Forelimb muscle (tissue), 1 donor: ENCODE results near the gene CAMK2B. TPM values are rescaled to one million over a fixed set of nuclear protein-coding genes. Genes with fewer than 3 reads are reported as not detected.

Experiments
- DNase-seq: peaks from one replicate; pipeline ENCODE4 v3.0.0-alpha.2; 2013; ENCODE audit warnings: low read depth
- polyA plus RNA-seq: library from polyadenylated mRNA; unstranded; fragments of 120-200 nt; gene quantifications from one replicate; pipeline ENCODE4 v1.2.1, GENCODE V29; 2013; ENCODE audit not compliant: insufficient read length

CAMK2B gene
- polyA plus RNA-seq, 1 donor, result 22.9 TPM

DNA sequence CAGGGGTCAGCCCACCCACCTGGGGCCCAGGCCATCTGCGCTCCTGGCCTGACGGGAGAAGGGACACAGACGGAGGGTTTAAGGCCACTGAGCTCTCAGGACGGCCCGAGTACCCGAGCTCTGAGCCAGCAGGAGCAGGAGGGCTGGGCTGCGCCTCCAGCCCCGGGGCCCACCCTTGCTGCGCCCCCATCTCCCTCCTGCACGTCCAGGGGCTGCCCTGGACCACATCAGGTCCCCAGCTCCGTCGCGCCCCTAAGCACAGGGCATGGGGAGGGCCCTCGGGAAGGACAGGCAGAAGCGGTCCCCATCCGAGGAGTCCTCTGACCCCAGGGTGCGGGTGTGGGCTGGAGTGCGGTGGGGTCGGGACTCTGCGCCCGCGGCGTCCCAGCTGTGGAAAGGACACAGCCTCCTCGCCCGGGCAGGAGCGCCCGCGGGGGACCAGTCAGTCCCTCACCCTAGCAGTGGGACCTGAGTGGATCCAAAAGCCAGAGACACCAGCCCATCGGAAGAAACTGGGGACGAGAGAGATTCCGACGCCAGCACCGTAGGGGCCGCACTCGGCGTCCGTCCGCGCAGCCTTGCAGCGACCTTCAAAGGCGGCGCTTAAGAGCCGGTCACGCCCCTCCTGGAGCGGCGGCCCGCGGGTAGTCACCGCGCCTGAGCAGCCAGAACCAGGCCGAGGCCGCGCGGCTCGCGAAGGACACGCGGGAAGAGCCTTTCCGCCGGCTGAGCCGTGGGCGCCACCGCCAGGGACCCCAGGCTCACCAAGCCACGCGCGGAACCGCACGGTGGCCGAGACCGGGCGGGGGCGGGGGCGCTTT lies 15.9 kb downstream of the CAMK2B start:
- DNase-seq, result no peak

DNA sequence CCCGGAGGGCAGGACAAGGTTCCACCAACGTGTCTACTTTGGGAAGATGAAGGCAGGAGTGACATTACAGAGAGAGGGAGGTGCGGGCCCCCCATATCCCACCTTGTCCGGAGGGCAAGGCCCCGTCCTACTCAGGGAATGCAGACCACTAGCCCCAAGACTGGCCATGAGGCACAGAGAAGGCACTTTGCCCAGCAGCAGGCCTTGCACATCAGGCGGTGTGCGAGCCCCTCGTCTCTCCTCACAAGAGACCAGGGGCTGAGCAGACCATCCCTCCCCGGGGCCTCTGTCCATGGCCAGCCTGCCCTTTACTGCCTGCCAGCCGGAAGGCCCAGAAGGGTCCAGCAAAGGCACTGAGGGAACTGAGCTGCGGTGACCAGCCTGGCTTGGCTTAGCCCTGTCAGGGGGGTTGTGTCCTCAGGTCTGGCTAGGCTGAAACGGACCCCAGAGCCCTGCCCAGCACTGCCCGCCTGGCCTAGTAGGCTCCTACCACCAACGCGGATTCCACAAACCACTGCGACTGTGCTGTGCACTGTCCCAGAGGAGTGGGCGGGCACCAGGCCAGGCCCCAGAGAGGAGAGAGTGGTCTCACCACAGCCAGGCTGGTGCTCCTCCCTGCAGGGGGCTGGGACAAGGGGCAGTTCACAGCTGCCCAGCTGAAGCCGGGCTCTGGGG lies 16.7 kb downstream of the CAMK2B start:
- DNase-seq, result no peak

DNA sequence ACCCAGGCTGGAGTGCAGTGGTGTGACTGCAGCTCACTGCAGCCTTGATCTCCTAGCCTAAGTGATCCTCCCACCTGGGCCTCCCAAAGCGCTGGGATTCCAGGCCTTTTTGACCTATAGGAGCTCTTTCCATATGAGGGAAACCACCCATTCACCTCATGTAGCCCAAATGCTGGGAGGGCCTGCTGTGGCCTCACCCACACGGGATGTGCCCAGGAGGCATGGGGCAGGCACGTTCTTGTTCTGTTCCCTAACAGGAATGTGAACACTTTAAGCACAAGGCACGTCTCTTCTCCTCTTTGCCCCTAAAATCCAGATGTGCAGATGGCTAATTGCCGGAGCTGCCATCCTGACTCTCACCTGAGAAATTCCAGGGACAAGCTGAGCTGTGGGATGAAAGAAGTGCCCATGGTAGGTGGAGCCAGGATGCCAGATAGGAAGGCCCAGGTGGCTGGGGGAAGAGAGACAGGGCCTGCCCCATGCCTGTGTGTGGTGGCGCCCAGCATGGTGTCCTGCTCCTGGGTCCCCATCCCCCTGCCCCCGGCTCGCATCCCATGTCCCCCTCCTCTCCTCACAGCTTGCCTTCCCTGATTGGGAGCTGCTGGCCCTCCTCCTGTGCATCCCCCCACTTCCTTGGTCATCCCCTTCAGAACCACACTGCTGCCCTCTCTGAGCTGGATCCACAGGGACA lies 17.3 kb downstream of the CAMK2B start:
- no peak for DNase-seq

DNA sequence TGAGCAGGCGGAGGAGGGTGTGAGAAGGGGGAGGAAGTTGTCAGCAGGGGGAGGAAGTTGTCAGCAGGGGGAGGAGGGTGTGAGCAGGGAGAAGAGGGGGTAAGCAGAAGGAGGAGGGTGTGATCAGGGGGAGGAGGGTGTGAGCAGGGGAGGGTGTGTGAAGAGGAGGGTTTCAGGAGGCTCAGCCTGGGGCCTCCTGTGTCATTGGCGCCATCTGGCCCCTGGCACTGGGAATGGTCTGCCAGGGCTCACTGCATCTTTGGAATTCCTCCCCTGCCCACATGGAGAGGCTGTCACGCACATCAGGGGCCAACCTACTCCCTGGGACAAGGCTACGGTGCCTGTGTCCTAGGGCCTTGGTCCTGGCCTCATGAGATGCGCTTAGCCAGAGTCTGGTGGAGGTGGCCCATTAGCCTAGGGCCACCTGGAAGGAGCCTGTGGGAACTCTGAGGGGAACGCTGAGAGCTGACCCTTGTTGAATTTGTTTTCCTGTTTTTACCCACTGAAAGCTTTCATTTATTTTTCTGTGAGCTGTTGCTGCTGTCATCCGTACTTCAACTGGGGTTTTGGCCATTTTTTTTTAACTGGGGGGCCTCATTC lies 18.0 kb downstream of the CAMK2B start:
- no peak for DNase-seq

DNA sequence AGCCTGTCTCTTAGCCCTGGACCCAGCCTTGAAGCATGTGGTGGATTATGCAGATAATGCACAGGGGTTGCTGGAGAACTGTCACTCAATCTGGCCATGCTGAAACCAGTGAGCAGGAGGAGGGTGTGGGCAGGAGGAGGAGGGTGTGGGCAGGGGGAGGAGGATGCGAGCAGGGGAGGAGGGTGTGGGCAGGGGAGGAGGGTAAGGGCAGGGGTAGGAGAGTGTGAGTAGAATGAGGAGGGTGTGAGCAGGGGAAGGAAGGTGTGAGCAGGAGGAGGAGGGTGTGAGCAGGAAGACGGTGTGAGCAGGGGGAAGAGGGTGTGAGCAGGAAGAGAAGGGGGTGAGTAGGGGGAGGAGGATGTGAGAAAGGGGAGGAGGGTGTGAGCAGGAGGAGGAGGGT lies 18.8 kb downstream of the CAMK2B start:
- DNase-seq, result no peak

DNA sequence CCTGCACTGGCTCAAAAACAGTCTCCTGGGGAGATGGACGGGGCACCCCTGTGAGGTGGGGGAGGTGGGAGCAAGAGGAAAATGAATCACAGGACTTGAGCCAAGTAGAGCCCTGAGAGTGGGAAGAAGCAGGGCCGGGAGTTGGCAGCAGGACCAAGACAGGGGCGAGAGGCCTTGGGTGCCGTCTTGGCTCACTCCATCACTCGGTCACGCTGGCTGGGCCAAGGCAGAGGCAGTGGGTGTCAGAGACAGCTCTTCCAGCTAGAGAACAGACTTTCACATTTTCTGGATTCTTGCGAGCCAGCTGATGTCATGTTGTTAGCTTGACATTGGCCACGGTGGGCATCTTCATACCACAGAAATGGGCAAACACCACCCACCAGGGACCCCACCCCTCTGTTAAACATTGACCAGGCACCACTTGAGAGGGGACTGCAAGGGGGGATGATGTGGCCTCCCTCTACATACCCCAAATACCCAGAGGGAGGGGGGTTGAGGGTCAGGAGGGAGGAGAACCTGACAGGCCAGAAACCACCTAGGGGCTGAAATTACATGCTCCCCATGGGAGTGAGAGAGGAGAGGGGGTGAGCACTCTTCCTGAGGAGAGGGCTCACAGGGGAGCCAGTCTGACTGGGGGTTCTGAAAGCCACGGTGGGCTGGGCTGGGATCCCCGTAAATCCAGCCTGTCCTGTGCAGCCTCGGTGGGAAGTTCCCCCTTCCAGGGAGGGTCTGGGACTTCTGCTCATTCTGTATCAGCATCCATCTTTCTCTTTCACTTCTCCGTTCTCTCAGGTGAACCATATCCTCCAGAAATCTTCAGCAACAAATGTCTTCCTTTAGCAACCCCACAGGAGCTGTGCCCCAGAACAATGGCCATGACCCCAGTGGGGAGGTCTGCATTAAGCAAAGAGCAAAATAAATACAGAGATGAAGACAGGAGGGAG lies 19.6 kb downstream of the CAMK2B start:
- DNase-seq, result no peak

DNA sequence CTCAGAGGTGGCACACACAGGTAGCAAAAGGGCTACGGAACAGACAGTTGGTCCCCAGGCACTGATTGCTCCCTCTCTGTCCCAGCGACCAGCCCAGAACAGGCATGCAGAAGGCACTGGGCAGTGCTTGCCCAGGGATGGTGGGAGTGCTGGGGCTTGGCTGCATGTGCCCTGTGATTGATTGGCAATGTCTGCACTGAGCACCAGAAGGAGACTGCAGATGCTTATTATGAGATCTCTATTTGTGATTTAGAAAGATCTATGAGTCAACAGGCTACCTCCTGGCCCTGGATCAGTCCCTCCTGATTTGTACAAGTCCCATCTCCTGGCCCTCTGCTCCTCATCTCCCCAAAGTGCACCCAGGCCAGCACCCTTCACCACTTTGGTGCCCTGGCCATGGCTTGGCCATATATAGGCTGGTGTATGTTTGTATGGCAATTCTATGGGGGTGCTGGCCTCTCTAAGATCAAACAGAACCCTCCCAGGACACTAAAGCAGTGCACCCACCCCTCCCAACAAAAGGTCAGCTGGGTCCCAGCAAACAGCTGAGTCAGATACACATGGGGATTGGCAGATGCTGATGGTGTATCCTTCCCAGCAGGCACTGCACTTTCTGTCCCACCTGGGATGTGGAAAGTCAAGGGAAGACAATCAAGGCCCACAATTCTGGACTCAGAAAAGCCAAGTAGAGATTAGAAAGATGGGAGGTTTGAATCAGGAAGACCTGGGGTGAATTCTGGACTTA lies 30.9 kb downstream of the CAMK2B start:
- no peak for DNase-seq

DNA sequence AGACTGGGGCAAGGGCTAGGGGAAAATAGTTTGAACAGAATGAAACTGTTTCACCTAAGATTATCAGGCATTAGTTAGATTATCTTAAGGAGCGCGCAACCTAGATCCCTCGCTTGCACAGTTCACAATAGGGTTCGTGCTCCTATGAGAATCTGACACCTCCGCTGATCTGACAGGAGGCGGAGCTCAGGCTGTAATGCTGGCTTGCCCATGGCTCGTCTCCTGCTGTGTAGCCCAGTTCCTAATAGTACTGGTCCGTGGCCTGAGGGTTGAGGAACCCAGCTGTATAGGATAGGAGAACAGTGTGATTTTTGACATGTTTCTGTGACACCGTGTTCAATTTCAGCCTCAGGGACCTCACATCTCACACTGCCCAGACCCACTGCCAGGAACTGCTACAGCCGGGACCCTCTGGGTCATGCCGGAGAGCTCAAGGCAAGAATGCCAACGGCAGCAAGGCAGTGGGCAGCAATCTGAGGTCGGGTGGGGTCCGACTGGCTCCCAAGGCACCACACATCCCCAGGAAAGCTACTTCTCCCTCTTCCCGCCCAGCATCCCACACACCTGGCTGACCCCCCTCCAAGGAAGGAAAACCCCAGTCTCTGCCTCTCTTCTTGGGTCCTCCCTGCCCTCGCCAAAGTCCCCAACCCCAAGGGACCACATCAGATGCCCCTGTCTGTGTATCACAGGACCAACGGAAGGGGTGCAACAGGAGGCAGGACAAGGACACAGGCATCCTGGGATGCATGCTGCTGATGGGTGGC lies 31.7 kb downstream of the CAMK2B start:
- no peak for DNase-seq

DNA sequence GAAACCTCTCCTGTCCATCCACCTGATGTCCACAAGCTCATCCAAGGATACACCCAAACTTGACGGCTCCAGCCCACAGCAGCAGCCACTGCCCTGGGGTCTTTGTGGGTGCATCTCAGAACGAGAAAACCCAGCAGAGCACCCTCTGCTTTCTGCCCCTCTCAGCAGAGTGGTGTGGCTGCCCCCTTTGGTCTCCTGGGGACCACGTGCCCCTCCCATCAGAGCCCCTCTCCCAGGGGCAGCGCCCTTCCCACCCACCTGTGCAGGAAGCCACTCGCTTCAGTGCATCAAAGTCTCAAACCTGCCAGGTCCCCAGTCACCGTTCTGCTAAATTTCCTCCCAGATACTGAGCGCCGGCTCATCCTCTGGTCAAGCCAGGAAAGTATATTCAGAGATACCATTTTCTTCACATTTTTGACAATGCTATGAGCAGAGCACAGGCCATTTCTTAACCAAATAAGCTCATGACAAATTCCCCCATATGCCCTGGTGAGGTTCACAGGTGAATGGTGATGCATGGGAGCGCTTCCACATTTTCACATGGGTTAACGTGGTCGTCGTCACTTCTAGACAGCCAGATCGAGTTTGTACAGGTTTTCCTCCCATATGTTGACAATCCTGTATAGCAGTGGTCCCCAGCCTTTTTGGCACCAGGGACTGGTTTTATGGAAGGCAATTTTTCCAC lies 32.4 kb downstream of the CAMK2B start:
- DNase-seq, result no peak

DNA sequence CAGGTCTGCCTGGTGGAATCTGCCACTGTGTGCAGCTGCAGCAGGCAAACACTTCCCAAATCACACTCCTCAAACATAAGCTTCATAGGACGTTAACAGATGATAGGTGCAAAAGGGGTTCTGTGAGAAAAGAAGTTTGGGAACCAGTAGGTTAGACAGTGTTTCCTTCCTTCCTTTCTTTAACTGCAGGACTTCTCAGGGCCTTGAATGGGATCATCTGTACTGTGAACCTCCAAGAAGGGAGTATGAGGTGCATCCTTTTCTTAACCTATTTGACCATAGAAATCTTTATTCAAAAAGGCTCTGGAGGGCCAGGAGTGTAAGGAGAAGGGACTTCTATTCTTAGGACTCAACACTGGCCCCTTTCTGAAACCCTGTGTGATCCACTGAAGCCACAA lies 33.0 kb downstream of the CAMK2B start:
- DNase-seq, result no peak

DNA sequence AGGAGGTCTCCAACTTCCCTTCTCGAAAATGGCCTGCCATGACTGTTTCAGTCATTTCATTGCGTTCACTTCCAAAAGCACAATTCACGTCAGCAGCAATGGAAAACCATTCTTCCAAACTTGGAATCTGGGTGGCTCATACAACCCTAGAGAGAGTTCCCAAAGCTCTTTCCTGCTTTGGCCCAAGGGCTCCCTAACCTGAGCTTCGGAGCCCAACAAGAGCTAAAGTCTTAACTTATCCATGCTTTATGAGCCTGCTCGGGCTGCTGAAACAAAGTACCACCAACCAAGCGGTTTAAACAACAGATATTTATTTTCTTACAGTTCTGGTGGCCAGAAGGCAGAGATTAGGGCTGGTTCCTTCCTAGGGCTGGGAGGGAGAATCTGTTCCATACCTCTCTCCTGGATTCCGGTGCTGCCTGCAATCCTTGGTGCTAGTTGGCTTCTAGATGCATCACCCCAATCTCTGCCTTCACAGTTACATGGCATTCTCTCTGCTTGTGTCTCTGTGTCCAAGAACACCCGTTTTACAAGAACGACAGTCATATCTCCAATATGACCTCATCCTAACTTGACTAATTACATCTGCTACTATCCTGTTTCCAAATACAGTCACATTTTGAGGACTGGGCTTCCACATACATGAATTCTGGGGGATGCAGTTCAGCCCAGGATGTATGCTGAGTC lies 33.5 kb downstream of the CAMK2B start:
- DNase-seq, result no peak

DNA sequence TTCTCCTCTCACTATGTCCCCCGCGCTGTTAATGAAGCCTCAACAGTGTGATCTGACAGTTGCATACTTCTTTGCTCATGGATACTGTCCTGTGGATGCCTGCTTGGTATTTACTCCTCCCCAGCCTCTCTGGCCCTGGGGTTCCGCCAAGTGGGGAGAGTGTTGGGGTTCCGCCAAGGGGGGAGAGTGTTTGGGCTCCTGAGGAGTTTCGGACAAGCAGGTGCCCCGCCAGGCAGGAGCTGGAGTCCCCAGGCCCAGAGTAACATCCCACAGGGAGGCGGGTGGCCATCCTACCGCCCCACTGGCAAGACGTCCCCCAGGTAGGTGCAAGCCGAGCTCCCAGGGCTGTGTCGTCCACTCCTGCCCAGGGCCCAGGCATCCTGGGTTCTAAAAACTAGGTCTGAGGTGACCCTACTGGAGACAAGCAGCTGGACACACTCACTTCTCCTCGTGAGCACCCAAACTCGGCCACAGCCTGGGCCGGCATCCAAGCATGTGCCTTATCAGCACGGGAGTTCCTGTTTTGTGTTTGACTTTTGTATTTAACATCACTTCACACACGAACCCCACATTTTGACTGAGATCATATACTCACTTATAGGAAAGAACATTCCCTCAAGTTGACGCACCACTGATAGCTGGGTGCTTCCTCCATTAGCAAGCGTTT lies 34.2 kb downstream of the CAMK2B start:
- no peak for DNase-seq

DNA sequence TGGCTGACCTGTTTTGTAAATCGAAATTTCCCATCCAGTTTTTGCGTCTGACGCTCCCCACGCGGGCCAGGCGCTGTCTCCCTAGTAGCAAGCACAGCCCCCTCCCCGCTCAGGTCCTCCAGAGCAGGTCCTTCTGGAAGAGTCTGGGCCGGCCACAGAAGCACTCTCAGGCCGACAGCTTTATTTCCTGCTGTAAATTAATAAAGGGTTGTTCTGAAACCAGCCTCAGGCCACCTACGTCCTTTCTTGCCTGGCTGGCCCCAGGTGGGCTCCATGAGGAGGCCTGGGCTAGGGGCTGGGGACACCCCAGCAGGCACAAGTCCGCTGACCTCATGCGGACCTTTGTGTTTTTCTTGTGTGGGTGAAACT lies 35.2 kb downstream of the CAMK2B start:
- no peak for DNase-seq

DNA sequence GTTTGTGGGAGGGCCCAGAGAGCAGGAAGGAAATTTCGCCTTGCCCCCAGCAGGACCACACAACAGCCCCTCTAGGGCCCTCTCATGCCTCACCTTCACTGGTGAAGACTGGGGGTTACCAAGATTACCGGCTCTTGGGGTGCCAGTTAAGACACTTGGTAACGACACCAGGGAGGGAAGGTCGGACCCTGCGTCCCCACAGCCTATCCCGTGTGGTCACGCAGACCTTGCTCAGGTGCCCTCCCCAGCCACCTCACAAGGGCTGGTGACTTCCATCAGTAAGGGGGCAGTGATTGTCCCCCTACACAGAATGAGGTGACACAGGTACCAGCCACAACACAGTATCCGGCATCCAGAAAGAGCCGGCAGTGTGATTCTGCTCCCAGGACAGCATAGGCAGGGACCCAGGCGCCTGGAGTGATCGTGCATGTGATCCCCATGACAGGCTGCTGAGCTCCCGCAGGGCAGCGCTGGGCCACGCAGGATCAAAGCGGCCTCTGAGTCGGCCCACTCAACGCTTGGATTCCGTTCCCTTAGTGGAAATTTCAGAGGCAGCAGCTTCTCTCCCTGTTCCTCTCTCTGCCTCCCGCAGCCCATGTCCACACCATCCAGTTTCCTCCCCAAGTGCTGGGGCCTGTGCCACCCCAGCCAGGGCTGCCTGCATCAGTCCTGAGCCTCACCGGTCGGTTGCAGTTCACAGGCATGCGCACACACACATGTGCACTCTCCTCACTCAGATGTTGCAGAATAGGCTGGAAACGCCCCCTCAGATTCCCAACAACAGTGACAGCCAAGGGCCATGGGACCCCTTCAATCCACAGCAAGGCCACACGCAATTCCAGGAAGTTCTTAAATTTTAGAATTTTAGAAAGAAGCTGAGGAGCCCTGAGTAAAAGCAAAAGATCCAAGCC lies 35.8 kb downstream of the CAMK2B start:
- DNase-seq, result no peak

DNA sequence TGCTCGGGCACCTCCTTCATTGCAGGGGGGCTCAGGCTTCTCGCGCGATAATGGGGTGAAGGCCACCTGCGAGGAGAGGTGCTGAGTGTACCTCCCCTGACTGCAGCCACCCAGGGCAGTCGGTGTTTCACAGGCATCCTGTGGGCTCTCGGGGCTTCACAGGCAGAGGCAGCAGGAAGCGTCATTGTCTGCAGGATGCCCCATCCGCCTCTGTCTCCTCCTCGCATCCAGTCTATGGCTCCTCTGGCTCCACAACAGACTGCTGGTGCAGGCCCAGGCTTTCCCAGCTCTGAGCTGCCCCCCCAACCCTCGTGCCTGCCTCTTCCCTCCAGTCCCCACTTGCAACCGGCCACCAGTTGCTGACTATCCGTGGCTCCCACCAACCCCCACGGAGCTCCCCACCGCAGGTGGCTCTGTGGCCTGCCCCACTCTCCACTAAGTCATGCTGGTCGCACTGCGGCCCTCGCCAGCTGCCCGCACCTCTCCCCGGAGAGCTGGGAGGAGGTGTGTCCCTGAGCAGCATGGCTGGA lies 36.5 kb downstream of the CAMK2B start:
- DNase-seq, result no peak

DNA sequence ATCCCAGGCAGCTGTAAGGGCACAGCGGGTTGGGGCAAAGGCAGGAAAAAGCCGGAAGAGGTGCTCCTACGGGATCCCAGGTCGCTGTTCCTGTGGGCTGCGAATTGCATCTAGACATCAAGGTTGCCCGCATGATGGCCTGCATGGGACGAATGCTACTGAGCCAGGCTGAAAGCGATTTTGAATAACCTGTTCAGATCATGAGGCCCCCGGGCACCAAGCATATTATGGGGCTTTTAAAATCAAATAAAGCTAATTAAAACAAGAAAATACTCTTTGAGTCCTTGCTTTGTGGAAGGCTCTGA lies 37.1 kb downstream of the CAMK2B start:
- DNase-seq, result no peak
